Neural progenitor cell (in vitro differentiated cells): ENCODE results near the gene LRRC19. TPM values are rescaled to one million over a fixed set of nuclear protein-coding genes. Genes with fewer than 3 reads are reported as not detected.

Experiments used
- DNase-seq: peaks from one replicate; pipeline ENCODE4 v3.0.0-alpha.2; 2016; ENCODE audit warnings: low spot score
- H2AFZ ChIP-seq: fragments of 200-600 bp; sonication (generic); replicated peaks from 2 replicates; pipeline ENCODE4 v1.6.1; 2016; ENCODE audit warnings: antibody characterized with exemption
- H3F3A ChIP-seq: fragments of 200-600 bp; sonication (generic); 2 replicates; pipeline ENCODE4 v1.6.1; 2016; ENCODE audit warnings: antibody characterized with exemption, low read depth
- H3K27ac ChIP-seq: fragments of 200-600 bp; sonication (generic); 2 replicates; pipeline ENCODE4 v1.5.1; 2016; ENCODE audit warnings: mild to moderate bottlenecking
- H3K27me3 ChIP-seq: fragments of 200-600 bp; sonication (generic); 2 replicates; pipeline ENCODE4 v1.6.1; 2016; ENCODE audit warnings: mild to moderate bottlenecking, moderate library complexity
- H3K36me3 ChIP-seq: fragments of 200-600 bp; sonication (generic); 2 replicates; pipeline ENCODE4 v1.5.1; 2016
- H3K4me1 ChIP-seq: fragments of 200-600 bp; sonication (generic); 2 replicates; pipeline ENCODE4 v1.6.1; 2016; ENCODE audit warnings: mixed run types
- H3K4me2 ChIP-seq: fragments of 200-600 bp; sonication (generic); 2 replicates; pipeline ENCODE4 v1.6.1; 2016
- H3K4me3 ChIP-seq: fragments of 200-600 bp; sonication (generic); 2 replicates; pipeline ENCODE4 v1.5.1; 2016
- H3K79me2 ChIP-seq: fragments of 200-600 bp; sonication (generic); 2 replicates; pipeline ENCODE4 v1.6.1; 2016; ENCODE audit warnings: low read depth
- H3K9ac ChIP-seq: fragments of 200-600 bp; sonication (generic); 2 replicates; pipeline ENCODE4 v1.6.1; 2016
- H3K9me3 ChIP-seq: fragments of 200-600 bp; sonication (generic); 2 replicates; pipeline ENCODE4 v1.5.1; 2016; ENCODE audit warnings: low read depth
- H4K20me1 ChIP-seq: fragments of 200-600 bp; sonication (generic); 2 replicates; pipeline ENCODE4 v1.6.1; 2016; ENCODE audit warnings: low read depth
- H3K27ac Mint-ChIP-seq: 3 replicates; pipeline ENCODE4 v1.8.0; 2021; ENCODE audit warnings: mixed read lengths
- H3K27me3 Mint-ChIP-seq: 2 replicates; pipeline ENCODE4 v1.8.0; 2022; ENCODE audit warnings: low read depth, mild to moderate bottlenecking, inconsistent platforms, moderate library complexity, mixed read lengths; ENCODE audit not compliant: insufficient read depth
- H3K36me3 Mint-ChIP-seq: 3 replicates; pipeline ENCODE4 v1.8.0; 2021; ENCODE audit warnings: mixed read lengths
- H3K4me1 Mint-ChIP-seq: 3 replicates; pipeline ENCODE4 v1.8.0; 2021; ENCODE audit warnings: mixed read lengths
- H3K4me3 Mint-ChIP-seq: 3 replicates; pipeline ENCODE4 v1.8.0; 2021; ENCODE audit warnings: mild to moderate bottlenecking, moderate library complexity, mixed read lengths
- H3K9me3 Mint-ChIP-seq: 3 replicates; pipeline ENCODE4 v1.8.0; 2020; ENCODE audit warnings: mixed read lengths
- EZH2 ChIP-seq: fragments of 200-600 bp; sonication (generic); IDR thresholded peaks from 2 replicates; pipeline ENCODE4 v1.6.1; 2017; ENCODE audit warnings: antibody characterized with exemption, mild to moderate bottlenecking, moderate library complexity
- EZH2phosphoT487 ChIP-seq: fragments of 200-600 bp; sonication (generic); IDR thresholded peaks from 2 replicates; pipeline ENCODE4 v1.6.1; 2017; ENCODE audit warnings: antibody characterized with exemption
- total RNA-seq: library from RNA; depleted of rRNA; stranded (reverse); fragments of >200 nt; gene quantifications from 2 replicates; pipeline ENCODE4 v1.2.3, GENCODE V29; 2015; ENCODE audit warnings: low replicate concordance
- TF ChIP-seq, protein P1 (sequence below): fragments of 200-600 bp; sonication (generic); IDR thresholded peaks from 2 replicates; pipeline ENCODE4 v1.5.1; 2017; ENCODE audit warnings: antibody characterized with exemption, mild to moderate bottlenecking

The LRRC19 gene
- total RNA-seq, 1 donor from 2014 or later = not detected

DNA sequence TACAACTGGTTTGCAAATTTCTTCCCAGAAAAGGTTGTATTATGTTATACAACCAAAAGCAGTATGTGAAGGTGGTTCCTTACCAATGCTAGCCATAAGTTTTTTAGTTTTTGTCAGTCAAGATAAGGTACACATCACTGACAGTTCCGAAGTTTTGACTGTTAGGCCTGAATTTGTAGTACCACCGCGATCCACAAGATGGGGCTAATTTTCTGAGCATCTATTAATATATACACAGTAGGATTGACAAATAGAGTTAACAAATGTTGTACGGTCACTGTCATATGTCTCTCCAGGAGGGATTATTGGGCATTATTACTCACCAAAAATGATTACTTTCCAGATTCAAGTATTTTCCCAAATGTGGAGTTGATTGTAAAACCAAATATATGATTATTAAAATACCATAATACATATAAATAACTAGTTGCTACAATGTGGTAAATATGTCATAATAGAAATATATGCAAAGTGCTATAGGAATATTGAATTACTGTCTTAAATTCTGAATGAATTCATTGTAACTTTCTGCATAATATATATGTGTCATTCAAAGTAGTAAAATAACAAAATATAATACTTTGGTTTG lies 28.4 kb upstream of the LRRC19 start:
- no peak overlapping the region for H3K4me3 ChIP-seq
- Mint-ChIP-seq H3K27ac (no peak overlapping the region), H3K9me3 (no peaks in the 10 kb centered on the region), H3K36me3 (peaks cover 12% of the 10 kb centered on the region), H3K4me1 (no peaks in the 10 kb centered on the region), H3K4me3 (no peak overlapping the region), H3K27me3 (no peaks in the 10 kb centered on the region)
- no peaks in the 10 kb centered on the region for H3K79me2 ChIP-seq
- H3K27me3 ChIP-seq = no peaks in the 10 kb centered on the region
- H3K4me2 ChIP-seq = no peak overlapping the region
- H3K36me3 ChIP-seq = peaks cover 1% of the 10 kb centered on the region
- no peak overlapping the region for H2AFZ ChIP-seq
- peak; percentile 40 for DNase-seq
- no peak overlapping the region for H3K9ac ChIP-seq
- no peak overlapping the region for H3K27ac ChIP-seq
- TF ChIP-seq EZH2phosphoT487 = no peak
- TF ChIP-seq, protein P1, sequence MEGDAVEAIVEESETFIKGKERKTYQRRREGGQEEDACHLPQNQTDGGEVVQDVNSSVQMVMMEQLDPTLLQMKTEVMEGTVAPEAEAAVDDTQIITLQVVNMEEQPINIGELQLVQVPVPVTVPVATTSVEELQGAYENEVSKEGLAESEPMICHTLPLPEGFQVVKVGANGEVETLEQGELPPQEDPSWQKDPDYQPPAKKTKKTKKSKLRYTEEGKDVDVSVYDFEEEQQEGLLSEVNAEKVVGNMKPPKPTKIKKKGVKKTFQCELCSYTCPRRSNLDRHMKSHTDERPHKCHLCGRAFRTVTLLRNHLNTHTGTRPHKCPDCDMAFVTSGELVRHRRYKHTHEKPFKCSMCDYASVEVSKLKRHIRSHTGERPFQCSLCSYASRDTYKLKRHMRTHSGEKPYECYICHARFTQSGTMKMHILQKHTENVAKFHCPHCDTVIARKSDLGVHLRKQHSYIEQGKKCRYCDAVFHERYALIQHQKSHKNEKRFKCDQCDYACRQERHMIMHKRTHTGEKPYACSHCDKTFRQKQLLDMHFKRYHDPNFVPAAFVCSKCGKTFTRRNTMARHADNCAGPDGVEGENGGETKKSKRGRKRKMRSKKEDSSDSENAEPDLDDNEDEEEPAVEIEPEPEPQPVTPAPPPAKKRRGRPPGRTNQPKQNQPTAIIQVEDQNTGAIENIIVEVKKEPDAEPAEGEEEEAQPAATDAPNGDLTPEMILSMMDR = peak; percentile 80
- H3K4me1 ChIP-seq = no peaks in the 10 kb centered on the region
- no peaks in the 10 kb centered on the region for H4K20me1 ChIP-seq
- peaks cover 5% of the 10 kb centered on the region for H3F3A ChIP-seq
- H3K9me3 ChIP-seq = no peaks in the 10 kb centered on the region

DNA sequence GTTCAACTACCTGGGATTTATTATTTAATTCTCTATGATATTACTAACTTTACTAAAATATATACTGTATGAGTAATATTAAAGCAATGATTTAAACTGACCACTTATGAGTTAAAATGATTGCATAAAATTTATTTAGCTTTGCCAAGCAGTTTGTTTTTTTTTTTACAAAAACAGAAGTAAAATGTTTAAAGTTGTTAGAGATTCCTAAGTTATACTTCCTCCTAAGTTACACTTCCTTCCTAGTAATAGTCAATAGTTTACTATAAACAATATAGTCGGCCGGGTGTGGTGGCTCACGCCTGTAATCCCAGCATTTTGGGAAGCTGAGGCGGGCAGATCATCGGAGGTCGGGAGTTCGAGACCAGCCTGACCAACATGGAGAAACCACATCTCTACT lies 23.7 kb upstream of the LRRC19 start:
- H3K4me3 ChIP-seq = no peak overlapping the region
- H3K9me3 ChIP-seq = no peaks in the 10 kb centered on the region
- peaks cover 17% of the 10 kb centered on the region for H3K36me3 Mint-ChIP-seq
- no peaks in the 10 kb centered on the region for H3K79me2 ChIP-seq
- H4K20me1 ChIP-seq = no peaks in the 10 kb centered on the region
- no peaks in the 10 kb centered on the region for H3K27me3 ChIP-seq
- peaks cover 5% of the 10 kb centered on the region for H3F3A ChIP-seq
- no peak overlapping the region for H3K4me3 Mint-ChIP-seq
- H3K36me3 ChIP-seq = peaks cover 23% of the 10 kb centered on the region
- H3K9ac ChIP-seq = no peak overlapping the region
- H3K27me3 Mint-ChIP-seq = no peaks in the 10 kb centered on the region
- no peaks in the 10 kb centered on the region for H3K4me1 ChIP-seq
- DNase-seq = no peak
- no peak overlapping the region for H3K27ac ChIP-seq
- no peak overlapping the region for H3K4me2 ChIP-seq
- H3K27ac Mint-ChIP-seq = no peak overlapping the region
- no peak overlapping the region for H2AFZ ChIP-seq
- TF ChIP-seq, protein P1 = no peak
- H3K9me3 Mint-ChIP-seq = peaks cover 8% of the 10 kb centered on the region
- no peaks in the 10 kb centered on the region for H3K4me1 Mint-ChIP-seq

DNA sequence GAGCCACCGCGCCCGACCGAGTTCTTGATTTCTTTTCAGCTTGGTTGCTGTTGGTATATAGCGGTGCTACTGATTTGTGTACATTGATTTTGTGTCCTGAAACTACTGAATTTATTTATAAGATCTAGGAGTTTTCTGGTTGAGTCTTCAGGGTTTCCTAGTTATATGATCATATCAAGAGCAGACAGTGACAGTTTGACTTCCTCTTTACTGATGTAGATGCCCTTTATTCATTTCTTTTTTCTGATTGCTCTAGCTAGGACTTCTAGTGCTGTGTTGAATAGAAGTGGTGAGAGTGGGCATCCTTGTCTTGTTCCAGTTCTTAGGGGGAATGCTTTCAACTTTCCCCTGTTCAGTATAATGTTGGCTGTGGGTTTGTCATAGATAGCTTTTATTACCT lies 17.4 kb upstream of the LRRC19 start:
- no peak overlapping the region for H3K4me3 ChIP-seq
- Mint-ChIP-seq H3K36me3 (peaks cover 52% of the 10 kb centered on the region), H3K9me3 (peaks cover 15% of the 10 kb centered on the region), H3K4me3 (no peak overlapping the region), H3K27me3 (no peaks in the 10 kb centered on the region), H3K4me1 (no peaks in the 10 kb centered on the region), H3K27ac (no peak overlapping the region)
- DNase-seq = no peak
- H3K27me3 ChIP-seq = no peaks in the 10 kb centered on the region
- TF ChIP-seq EZH2 = no peak
- H3K27ac ChIP-seq = no peak overlapping the region
- H3K79me2 ChIP-seq = no peaks in the 10 kb centered on the region
- H2AFZ ChIP-seq = no peak overlapping the region
- peaks cover 28% of the 10 kb centered on the region for H3K36me3 ChIP-seq
- no peaks in the 10 kb centered on the region for H3K4me1 ChIP-seq
- no peak overlapping the region for H3K9ac ChIP-seq
- H3K4me2 ChIP-seq = no peak overlapping the region
- H3K9me3 ChIP-seq = no peaks in the 10 kb centered on the region
- H4K20me1 ChIP-seq = no peaks in the 10 kb centered on the region
- no peaks in the 10 kb centered on the region for H3F3A ChIP-seq

DNA sequence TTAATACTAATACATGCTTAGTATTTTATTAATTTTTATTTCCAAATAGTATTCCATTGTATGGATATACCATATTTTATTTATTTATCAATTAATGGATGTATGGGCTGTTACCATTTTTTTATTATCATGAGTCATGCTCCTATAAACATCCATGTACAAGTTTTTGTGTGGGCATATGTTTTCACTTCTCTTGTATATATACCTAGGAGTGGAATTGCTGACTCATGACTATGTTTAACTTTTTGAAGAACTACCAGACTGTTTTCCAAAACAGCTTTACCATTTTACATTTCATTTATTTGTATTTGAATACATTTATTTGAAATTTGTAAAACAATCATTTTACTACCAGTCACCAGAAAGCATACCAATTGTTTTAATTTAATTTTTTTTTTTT lies 14.1 kb upstream of the LRRC19 start:
- no peak overlapping the region for H3K4me3 ChIP-seq
- H4K20me1 ChIP-seq = no peaks in the 10 kb centered on the region
- Mint-ChIP-seq H3K4me3 (no peak overlapping the region), H3K36me3 (peaks cover 43% of the 10 kb centered on the region), H3K27me3 (no peaks in the 10 kb centered on the region), H3K4me1 (no peaks in the 10 kb centered on the region), H3K9me3 (peaks cover 8% of the 10 kb centered on the region), H3K27ac (no peak overlapping the region)
- no peaks in the 10 kb centered on the region for H3K27me3 ChIP-seq
- H3K4me1 ChIP-seq = no peaks in the 10 kb centered on the region
- H2AFZ ChIP-seq = no peak overlapping the region
- no peaks in the 10 kb centered on the region for H3K79me2 ChIP-seq
- H3K9me3 ChIP-seq = no peaks in the 10 kb centered on the region
- TF ChIP-seq EZH2 (no peak), EZH2phosphoT487 (no peak)
- TF ChIP-seq, protein P1 = no peak
- H3K4me2 ChIP-seq = no peak overlapping the region
- H3K27ac ChIP-seq = no peak overlapping the region
- no peak for DNase-seq
- H3F3A ChIP-seq = no peaks in the 10 kb centered on the region
- no peak overlapping the region for H3K9ac ChIP-seq
- H3K36me3 ChIP-seq = peaks cover 26% of the 10 kb centered on the region
